Measurements from ENCODE around the gene BCAS3. TPM values are rescaled to one million over a fixed set of nuclear protein-coding genes. Genes with fewer than 3 reads are reported as not detected.
A peak's percentile ranks its signal among the peaks of the same experiment; 100 is the strongest.

Gene BCAS3
- total RNA-seq, 2 donors from 2014 or later = 14.7 to 17.5 TPM

DNA sequence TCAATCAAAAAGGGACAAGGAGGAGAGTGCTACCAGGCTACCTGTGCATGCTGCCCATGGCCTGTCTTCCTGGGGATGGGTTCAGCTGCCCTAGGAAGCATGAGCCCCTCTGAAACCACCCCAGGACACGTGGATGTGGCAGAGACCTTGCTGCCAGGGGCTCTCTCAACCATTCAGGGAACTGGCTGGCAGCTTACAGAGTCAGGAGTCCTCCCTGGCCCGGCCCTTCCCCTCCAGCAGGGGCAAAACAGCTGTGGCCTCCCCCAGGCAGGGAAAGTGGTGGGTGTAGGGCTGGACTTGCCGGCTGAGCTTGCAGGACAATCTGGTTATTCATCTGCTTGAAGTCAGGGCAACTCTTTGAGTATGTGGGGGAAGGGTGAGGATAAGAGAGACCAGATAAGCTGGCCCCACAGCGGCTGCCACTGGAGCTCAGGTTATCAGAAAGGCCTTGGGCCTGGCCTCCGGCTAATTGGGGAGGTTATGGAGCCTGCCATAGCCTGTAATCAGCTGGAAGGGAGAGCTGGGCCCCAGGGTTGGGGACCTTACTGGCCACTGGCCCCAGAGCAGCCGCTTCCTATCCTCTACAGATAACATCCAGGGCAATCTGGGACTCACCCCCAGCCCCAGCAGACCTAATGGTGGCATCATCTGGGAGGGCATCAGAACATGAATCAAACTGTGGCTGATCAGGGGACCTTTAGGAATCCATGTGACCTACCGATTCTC is 716.4 kb downstream of the BCAS3 start:
- ATAC-seq = no peak
- intact Hi-C loops (cut with DNase I) = loop anchor here in 1 of 2 donors (5.0 kb wide), 1 partner anchor 392 kb away; no protein-coding TSS in a partner anchor
- no peak for DNase-seq

DNA sequence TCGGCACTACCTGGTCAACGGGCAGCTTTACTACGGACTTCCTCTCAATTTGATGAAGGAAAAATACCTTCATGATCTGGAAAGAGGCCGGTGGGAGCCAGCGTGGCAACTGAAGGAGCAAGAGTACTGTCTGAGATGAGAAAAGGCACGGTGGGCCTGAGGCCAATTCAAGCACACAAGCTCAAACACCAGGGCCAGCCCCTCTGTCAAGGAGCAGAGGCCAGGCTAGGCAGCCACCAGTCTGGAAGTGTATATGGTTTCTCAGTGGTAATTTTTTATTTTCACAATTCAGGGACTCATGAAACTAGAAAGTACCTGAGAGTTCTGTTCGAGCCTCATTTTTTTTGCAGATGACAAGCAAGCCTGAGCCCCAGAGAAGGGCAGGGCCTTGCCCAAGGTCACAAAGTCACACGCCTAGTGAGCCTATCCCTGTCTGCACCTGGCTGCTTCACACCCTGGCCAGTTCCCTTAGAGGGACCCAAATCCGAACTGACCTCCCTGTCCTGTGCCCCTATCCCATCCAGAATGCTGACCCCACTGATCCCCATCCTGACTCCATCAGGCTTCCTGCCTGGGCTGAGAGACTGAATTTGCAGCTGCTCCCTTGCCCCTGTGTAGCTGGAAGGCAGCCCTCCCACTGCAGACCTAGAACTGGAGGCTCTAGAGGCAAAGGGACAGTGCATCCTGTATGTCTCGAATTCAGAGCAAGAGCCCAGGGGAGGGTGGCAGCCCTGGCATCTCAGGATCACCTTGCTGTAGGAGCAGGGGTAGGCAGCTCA is 717.2 kb downstream of the BCAS3 start:
- no peak for ATAC-seq
- no peak for DNase-seq
- intact Hi-C loops (cut with DNase I) = loop anchor here in 1 of 2 donors (5.0 kb wide), 1 partner anchor 393 kb away; no protein-coding TSS in a partner anchor

DNA sequence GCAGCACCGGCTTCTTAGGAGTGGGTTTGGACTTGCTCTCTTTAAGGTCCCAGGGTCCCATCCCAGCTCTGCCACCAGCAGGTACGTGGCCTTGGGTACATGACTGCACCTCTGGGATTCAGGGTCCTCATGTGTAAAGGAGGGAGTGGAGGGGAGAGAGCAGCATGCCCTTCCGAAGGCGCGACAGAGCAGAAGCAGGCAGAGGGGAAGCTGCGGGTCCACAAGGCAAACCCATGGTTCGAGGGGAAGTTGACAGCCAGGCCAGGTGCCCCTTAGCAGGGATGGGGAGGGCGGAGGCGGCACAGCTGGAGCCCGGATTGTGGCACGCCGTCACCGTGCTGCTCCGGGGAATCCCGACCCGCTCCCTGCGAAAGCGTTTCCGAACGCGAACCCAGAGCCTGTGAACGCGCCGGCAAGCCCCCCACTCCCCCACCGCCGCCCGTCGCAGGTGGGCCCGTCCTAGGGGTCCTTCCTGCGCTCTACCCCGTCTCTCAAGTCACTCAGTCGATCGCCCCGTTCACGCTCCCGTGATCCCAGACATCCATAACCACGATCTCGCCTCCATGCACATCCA is 717.8 kb downstream of the BCAS3 start:
- ATAC-seq = no peak
- intact Hi-C loops (cut with DNase I) = no loop called here
- no peak for DNase-seq

DNA sequence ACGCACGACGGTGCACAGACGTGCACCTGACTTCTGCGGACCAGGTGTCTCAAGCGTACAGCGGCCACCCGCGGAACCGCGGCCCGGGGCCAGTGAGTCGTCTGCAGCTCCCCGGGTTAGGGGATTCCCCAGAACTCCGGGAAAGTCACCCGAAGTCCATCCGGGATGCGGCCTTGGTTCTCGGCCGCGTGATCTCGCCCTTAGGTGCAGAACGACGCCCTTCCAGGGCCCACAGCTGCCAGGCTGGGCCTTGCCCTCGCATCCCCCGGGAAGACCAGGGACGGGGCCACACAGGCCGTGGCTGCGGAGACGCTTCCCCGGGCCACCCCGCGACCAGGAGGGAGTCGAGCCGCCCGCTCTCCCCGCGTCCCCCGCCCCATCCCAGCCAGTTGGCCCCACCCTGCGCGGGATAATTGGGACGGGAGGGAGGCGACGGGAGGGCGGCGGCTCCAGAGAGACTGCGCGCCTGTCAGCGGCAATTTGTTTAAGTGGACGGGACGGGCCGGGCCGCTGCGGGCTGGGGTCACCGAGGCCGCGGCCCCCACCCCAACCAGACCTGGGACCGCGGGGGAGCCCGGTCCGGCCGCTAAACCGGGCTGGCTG is 718.4 kb downstream of the BCAS3 start:
- intact Hi-C loops (cut with DNase I) = no loop called here
- DNase-seq (no peak), ATAC-seq (peak in 1 of 2 donors; percentile 2)

DNA sequence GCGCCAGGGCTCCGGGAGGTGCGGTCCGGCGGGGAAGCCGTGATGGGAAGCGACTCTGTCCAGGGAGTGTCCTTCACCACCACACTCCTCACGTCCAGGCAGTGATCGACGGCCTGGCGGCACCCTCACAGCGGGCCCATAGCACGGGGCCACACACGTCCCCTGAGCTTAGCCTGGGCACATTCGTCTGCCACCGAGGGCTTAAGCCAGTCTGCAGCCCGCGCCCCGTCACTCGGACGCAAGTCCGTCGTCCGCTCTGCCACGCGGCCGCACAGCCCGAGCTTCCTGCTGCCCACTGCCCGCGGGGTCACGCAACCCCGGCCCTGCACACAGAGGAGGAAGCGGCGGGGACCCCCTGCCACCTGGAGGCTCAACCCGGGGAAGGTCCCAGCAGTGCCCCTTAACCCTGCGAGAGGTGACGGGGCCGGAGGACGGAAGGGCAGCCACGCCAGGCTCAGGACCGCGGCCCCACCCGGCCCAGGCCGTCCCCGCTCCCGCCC is 719.0 kb downstream of the BCAS3 start:
- ATAC-seq (peak in 1 of 2 donors; percentile 1), DNase-seq (no peak)
- intact Hi-C loops (cut with DNase I) = no loop called here

DNA sequence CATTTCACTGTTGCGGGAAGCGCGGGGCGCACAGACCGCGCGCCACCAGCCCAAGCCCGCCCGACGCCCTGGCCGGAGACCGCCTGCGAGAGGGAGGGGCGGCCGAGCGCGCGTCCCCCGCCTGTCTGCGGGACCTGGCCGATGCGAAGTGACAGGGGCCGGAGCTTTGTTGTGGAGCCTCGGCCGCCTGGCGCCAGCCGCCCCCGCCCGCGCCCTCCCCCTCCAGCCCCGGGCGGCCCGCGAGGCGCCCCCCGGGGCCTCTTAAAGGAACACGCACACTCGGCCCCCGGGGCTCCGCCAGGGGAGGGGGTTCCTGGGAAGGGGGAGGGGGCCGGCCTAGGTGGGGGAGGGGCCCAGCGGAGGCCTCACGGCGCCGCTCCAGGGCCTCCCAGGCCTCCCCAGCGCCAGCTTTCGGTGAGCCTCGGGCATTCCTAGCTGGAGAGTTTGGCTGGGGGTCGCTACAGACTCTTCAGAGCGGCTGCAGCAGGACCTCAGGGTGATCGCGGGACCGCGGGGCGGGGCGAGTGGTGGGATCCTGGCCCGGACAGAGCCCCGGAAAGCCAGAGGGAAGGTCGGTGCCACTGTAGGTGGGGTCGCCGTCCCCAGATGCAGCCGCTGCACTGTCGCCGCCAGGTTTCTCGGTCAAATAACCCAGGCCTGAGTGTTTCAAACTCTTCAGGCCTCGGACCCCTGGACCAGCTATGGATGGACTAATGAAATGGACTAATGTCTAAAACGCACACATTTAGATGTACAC is 719.6 kb downstream of the BCAS3 start:
- DNase-seq = no peak
- ATAC-seq = peak; percentile 5 to 9
- intact Hi-C loops (cut with DNase I) = no loop called here

DNA sequence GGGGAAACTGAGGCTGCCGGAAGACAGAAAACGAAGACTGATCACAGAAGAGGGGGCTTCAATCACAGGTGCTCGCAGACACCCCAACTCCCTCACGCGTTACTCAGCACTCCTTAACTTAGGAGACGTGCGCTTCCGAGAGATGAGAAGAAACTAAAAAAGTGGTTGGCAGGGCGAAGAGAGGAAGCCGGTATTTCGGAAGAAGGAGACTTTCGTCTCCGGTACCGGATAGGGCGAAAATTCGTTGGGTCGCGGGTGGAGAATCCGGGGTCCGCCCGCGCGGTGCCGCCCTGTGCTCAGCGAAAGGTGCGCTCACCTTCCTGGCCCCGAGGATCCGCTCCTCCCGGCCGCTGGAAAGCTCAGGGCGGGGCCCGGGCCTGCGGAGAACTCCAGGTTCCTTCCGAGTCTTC is 721.1 kb downstream of the BCAS3 start:
- ATAC-seq (no peak), DNase-seq (no peak)
- intact Hi-C loops (cut with DNase I) = no loop called here

DNA sequence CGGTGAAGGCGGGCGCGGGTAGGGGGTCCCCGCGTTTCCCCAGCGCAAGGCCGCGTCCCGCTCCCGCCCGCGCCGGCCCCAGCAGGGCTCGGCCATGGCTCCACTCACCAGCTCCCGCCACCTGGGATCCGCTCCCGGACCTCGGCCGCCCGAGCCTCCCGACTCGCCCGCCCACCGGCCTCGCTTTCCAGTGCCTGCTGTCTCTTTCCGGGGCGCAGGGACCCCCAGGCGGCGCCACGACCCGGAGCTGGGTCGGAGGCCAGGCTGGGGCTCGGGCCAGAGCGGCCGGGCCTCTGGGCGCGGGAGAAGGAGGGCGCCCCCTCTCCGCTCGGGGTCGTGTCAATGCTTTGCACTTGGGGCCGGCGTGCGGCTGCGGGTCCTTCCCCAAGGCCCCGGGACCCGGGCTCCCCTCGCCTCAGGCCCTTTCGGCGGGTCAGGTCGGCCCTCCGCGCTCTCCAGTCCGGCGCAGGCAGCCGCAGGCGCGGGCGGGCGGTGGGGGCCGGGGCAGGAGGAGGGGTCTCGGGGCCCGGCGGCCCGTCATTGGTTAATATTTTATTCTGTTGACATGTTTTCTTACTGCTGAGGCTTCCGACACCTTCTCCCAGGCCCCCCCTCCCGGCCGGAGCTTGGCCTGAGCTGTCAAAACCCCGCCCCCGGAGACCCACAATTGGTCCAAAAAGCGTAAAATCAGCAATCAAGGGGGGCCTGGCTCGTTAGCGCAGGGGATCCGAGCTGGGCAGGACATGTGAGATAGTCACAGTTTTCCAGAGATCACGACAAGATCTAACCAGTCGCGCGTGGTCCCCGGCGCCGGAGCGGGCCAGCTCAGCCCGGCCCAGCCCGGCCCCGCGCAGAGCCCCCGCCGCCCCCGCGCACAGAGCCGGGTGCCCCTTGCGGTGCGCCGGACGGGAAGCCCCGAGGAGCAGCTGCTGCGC is 721.7 kb downstream of the BCAS3 start, which contains the start of gene TBX2:
TBX2 (plus strand) TSS at position 713 of the 935 bp plus-strand sequence. CDS start 334 bp downstream, outside the sequence.
- ATAC-seq = peak; percentile 62 to 70
- intact Hi-C loops (cut with DNase I) = loop anchor here in 1 of 2 donors (10.0 kb wide), 1 partner anchor 395 kb away; no protein-coding TSS in a partner anchor
- DNase-seq = peak; percentile 82

DNA sequence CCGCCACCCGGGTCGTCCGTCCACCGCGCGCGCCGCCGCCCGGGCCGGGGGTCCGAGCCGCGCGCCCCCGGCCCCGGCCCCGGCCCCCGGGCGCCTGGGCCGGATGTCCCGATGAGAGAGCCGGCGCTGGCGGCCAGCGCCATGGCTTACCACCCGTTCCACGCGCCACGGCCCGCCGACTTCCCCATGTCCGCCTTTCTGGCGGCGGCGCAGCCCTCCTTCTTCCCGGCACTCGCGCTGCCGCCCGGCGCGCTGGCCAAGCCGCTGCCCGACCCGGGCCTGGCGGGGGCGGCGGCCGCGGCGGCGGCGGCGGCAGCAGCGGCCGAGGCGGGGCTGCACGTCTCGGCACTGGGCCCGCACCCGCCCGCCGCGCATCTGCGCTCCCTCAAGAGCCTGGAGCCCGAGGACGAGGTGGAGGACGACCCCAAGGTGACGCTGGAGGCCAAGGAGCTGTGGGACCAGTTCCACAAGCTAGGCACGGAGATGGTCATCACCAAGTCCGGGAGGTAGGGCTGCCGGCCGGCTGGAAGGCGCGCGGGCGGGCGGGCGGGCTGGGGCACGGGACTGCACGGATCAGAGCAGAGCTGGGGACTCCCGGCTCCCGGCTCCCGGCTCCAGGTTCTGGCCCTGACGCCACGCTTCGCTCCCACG is 722.5 kb downstream of the BCAS3 start:
- intact Hi-C loops (cut with DNase I) = loop anchor here in 1 of 2 donors (10.0 kb wide), 1 partner anchor 395 kb away; no protein-coding TSS in a partner anchor
- ATAC-seq (no peak), DNase-seq (no peak)

DNA sequence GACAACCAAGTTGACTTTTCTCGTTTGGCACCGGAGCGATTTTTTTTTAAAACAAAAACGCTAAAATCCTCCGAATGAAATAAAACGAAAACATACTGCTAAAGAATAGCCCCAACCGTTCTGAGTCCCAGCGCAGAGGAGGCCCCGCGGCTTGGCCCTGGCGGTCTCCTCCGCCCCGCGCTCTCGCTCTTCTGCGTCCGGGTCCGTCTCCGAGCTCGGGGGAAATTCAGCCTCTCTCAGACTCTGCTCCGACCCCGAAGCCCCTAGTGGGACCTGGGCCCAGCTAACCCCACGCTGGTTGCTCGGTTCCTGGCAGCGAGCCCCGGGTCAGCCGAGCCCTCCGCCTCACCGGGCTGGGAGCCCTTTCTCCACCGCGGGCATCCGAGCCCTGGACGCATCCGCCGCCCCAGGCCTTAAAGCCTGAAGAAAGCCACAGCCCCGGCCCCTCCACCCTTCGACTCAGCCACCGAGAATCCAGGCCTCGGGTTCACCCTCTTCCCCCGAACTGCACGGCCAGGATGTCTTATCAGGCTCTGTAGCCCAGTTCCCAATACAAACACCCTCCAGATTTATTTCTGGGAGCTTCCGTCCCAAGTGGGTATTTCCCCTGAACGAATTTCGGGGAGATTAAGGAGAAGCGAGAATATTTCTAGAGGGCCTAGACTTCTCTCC is 723.2 kb downstream of the BCAS3 start:
- no peak for DNase-seq
- ATAC-seq = no peak
- intact Hi-C loops (cut with DNase I) = loop anchor here in 1 of 2 donors (10.0 kb wide), 1 partner anchor 396 kb away; no protein-coding TSS in a partner anchor

DNA sequence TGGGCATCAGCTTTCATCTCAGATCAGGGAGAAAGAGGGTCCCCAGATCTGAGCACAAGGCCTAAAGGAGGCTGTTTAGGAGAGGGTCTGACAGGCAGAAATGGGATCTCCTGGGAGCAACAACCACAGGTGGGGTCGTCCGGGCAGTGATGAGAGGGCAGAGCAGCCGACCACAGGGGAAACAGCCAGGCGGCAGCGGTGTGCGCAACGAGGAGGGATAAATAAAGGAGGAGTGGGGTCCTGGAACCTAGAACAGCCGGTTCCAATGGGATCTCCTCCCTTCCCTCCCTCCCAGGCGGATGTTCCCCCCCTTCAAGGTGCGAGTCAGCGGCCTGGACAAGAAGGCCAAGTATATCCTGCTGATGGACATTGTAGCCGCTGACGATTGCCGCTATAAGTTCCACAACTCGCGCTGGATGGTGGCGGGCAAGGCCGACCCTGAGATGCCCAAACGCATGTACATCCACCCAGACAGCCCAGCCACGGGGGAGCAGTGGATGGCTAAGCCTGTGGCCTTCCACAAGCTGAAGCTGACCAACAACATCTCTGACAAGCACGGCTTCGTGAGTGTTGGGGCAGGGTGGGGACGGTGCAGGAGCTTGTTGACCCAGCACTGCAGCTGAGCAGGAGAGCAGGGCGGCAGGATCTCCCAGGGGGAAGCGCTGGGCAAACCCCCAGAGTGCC is 723.9 kb downstream of the BCAS3 start:
- ATAC-seq (no peak), DNase-seq (no peak)
- intact Hi-C loops (cut with DNase I) = loop anchor here in 1 of 2 donors (10.0 kb wide), 1 partner anchor 397 kb away; no protein-coding TSS in a partner anchor

DNA sequence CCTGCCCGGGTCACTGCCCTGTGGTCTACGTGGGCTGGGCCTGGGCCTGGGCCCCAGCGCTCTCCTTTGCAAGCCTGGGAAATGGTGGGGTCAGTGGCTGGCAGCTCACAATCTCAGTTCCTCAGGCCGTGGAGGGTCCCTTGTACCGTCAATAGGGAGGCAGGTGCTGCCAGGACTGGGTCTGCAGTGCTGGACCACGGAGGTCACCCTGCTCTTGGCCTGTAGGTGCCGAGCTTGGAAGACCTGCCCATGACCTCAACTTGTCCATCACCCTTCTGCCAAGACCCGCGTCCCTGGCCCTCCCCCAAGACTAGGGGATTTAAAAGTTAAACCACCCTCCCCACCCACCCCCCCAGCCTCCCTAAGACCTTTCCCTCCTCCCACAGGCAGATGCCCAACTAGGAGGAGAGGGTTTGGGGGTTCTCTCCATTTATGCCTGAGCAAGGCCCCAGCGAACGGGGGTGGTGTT is 724.5 kb downstream of the BCAS3 start:
- intact Hi-C loops (cut with DNase I) = loop anchor here in 1 of 2 donors (10.0 kb wide), 1 partner anchor 397 kb away; no protein-coding TSS in a partner anchor
- no peak for DNase-seq

DNA sequence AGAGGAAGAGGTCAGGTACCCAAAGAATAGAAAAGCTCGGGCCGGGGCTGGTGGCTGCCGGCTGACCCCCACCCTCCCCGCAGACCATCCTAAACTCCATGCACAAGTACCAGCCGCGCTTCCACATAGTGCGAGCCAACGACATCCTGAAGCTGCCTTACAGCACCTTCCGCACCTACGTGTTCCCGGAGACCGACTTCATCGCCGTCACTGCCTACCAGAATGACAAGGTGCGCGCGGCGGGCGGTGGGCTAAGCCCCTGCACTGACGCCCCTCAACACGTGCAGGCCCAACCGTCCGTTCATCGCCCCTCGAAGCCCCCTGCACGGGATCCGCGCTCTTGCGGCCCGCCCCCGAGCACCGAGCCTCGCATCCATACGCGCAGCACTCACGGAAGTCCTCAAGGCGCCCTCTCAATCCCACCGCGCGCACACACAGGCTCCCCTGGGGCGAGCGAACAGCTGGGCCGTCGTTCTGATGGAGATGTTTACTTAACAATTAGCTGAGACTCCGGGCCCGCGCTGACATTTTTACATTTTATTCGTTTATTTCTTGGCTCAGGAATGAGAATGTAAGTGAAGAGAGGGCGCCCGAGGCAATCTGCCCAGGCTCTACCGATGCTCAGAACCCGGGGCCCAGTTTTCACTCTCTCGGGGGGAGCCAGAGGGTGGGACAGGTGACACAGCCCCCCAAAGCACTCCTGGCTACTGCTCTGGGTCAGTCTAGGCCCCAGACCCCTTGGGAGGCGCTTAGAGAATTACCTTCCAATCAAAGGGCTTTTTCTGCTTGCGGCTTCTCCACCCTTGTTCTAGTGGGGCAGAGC is 725.5 kb downstream of the BCAS3 start:
- DNase-seq = no peak
- ATAC-seq = no peak
- intact Hi-C loops (cut with DNase I) = loop anchor here in 1 of 2 donors (10.0 kb wide), 1 partner anchor 398 kb away; no protein-coding TSS in a partner anchor

More for the DNA sequence above, 724.5 kb downstream of the BCAS3 start:
- no peak for ATAC-seq
